ENCODE measurements around the gene AMER3. TPM values are rescaled to one million over a fixed set of nuclear protein-coding genes. Genes with fewer than 3 reads are reported as not detected.

The AMER3 gene
- total and polyA plus RNA-seq, 2 experiments from 2014 or later: 0.05 to 1.00 TPM

GRCh38 chr2:130796290-130796689, 41.0 kb downstream of the AMER3 start:
- TF ChIP-seq EZH2 (IDR thresholded peaks at IDR 0.05; ENCODE audit: borderline replicate concordance): no peak
- no peak for TF ChIP-seq EZH2phosphoT487 (IDR thresholded peaks at IDR 0.05; ENCODE audit: low read depth, severe bottlenecking, unreplicated experiment)
- TF ChIP-seq CTCF (IDR thresholded peaks at IDR 0.05; ENCODE audit: poor library complexity): no peak
- no peak overlapping the region for H3K4me3 ChIP-seq
- H3K27ac ChIP-seq: no peak overlapping the region
- peaks cover 6% of the 10 kb centered on the region for H3K4me1 ChIP-seq (ENCODE audit: insufficient read depth)
- no peak overlapping the region for H3K4me2 ChIP-seq
- H4K20me1 ChIP-seq (ENCODE audit: insufficient read depth, poor library complexity, severe bottlenecking): no peaks in the 10 kb centered on the region
- 64% methylated on average over 3 of the region's 3 CpGs for WGBS (ENCODE audit: low lambda C conversion rate, missing lambda C conversion rate)
- H3K9me3 ChIP-seq (ENCODE audit: low read depth): no peaks in the 10 kb centered on the region
- H2AFZ ChIP-seq: no peak overlapping the region
- H3K36me3 ChIP-seq (replicated peaks; ENCODE audit: insufficient read depth, low read depth): no peaks in the 10 kb centered on the region
- DNase-seq (ENCODE audit: low spot score): no peak
- H3K79me2 ChIP-seq: no peaks in the 10 kb centered on the region
- no peaks in the 10 kb centered on the region for H3K27me3 ChIP-seq
- H3K9me2 ChIP-seq (replicated peaks; ENCODE audit: insufficient read depth): no peaks in the 10 kb centered on the region

- Histone ChIP-seq H2AFZ (peak overlapping the region; percentile 90), H3K4me3 (peak overlapping the region; percentile 59), H3K4me2 (peak overlapping the region; percentile 89), H4K20me1 (ENCODE audit: insufficient read depth, poor library complexity, severe bottlenecking) (no peaks in the 10 kb centered on the region), H3K9me2 (replicated peaks; ENCODE audit: insufficient read depth) (no peaks in the 10 kb centered on the region), H3K27ac (peak overlapping the region; percentile 92), H3K4me1 (ENCODE audit: insufficient read depth) (peaks cover 6% of the 10 kb centered on the region), H3K36me3 (replicated peaks; ENCODE audit: insufficient read depth, low read depth) (no peaks in the 10 kb centered on the region), H3K9me3 (ENCODE audit: low read depth) (no peaks in the 10 kb centered on the region), H3K79me2 (no peaks in the 10 kb centered on the region), H3K27me3 (no peaks in the 10 kb centered on the region)
- TF ChIP-seq EZH2phosphoT487 (IDR thresholded peaks at IDR 0.05; ENCODE audit: low read depth, severe bottlenecking, unreplicated experiment) (no peak), EZH2 (IDR thresholded peaks at IDR 0.05; ENCODE audit: borderline replicate concordance) (no peak), CTCF (IDR thresholded peaks at IDR 0.05; ENCODE audit: poor library complexity) (peak; percentile 89)
- DNase-seq (ENCODE audit: low spot score): peak; percentile 96
- 1% methylated on average over 83 of the region's 96 CpGs for WGBS (ENCODE audit: low lambda C conversion rate, missing lambda C conversion rate)
Measured at GRCh38 chr2:130797493-130798435, 42.4 kb downstream of the AMER3 start.

GRCh38 chr2:130798472-130799218, 43.3 kb downstream of the AMER3 start:
- H3K27me3 ChIP-seq: no peaks in the 10 kb centered on the region
- H3K36me3 ChIP-seq (replicated peaks; ENCODE audit: insufficient read depth, low read depth): no peaks in the 10 kb centered on the region
- no peaks in the 10 kb centered on the region for H3K79me2 ChIP-seq
- no peaks in the 10 kb centered on the region for H3K9me3 ChIP-seq (ENCODE audit: low read depth)
- H3K4me2 ChIP-seq: peak overlapping the region; percentile 89
- 12% methylated on average over 29 of the region's 30 CpGs for WGBS (ENCODE audit: low lambda C conversion rate, missing lambda C conversion rate)
- no peaks in the 10 kb centered on the region for H4K20me1 ChIP-seq (ENCODE audit: insufficient read depth, poor library complexity, severe bottlenecking)
- peaks cover 6% of the 10 kb centered on the region for H3K4me1 ChIP-seq (ENCODE audit: insufficient read depth)
- peak overlapping the region; percentile 92 for H3K27ac ChIP-seq
- peak overlapping the region; percentile 90 for H2AFZ ChIP-seq
- H3K9me2 ChIP-seq (replicated peaks; ENCODE audit: insufficient read depth): no peaks in the 10 kb centered on the region
- peak overlapping the region; percentile 59 for H3K4me3 ChIP-seq
- peak; percentile 74 for DNase-seq (ENCODE audit: low spot score)
- TF ChIP-seq EZH2phosphoT487 (IDR thresholded peaks at IDR 0.05; ENCODE audit: low read depth, severe bottlenecking, unreplicated experiment) (no peak), EZH2 (IDR thresholded peaks at IDR 0.05; ENCODE audit: borderline replicate concordance) (no peak), CTCF (IDR thresholded peaks at IDR 0.05; ENCODE audit: poor library complexity) (no peak)

Measured in hepatocyte (in vitro differentiated cells).